Neural crest cell (in vitro differentiated cells): Measurements from ENCODE around the gene OR2A2. TPM values are rescaled to one million over a fixed set of nuclear protein-coding genes. Genes with fewer than 3 reads are reported as not detected.

Source experiments
- DNase-seq: peaks from one replicate; pipeline ENCODE4 v3.0.0; 2021; ENCODE audit warnings: low read depth, mixed read lengths, low spot score
- H3K27ac Mint-ChIP-seq: one replicate; pipeline ENCODE4 v1.8.0; 2021; ENCODE audit warnings: mild to moderate bottlenecking, mixed read lengths; ENCODE audit not compliant: unreplicated experiment
- H3K27me3 Mint-ChIP-seq: 2 replicates; pipeline ENCODE4 v1.8.0; 2021; ENCODE audit warnings: low read depth, mild to moderate bottlenecking, mixed read lengths
- H3K36me3 Mint-ChIP-seq: 2 replicates; pipeline ENCODE4 v1.8.0; 2021; ENCODE audit warnings: low read depth, mild to moderate bottlenecking, mixed read lengths
- H3K4me1 Mint-ChIP-seq: 2 replicates; pipeline ENCODE4 v1.8.0; 2021; ENCODE audit warnings: mixed read lengths
- H3K4me3 Mint-ChIP-seq: one replicate; pipeline ENCODE4 v1.8.0; 2021; ENCODE audit warnings: mild to moderate bottlenecking, mixed read lengths
- H3K9me3 Mint-ChIP-seq: 2 replicates; pipeline ENCODE4 v1.8.0; 2021; ENCODE audit warnings: mixed read lengths
- CTCF ChIP-seq: fragments of 200-600 bp; sonication (generic); conservative IDR thresholded peaks from 2 replicates; pipeline ENCODE4 v1.5.0; 2021; ENCODE audit warnings: antibody characterized with exemption, mild to moderate bottlenecking
- total RNA-seq: library from RNA; stranded (reverse); gene quantifications from 2 replicates; pipeline ENCODE4 v1.2.1, GENCODE V29; 2021

Gene OR2A2
- total RNA-seq, 1 donor from 2014 or later, result not detected

GRCh38 chr7:144137501-144137900 lies 28.1 kb downstream of the OR2A2 start:
- Mint-ChIP-seq H3K27ac (no peak overlapping the region), H3K9me3 (peaks cover 6% of the 10 kb centered on the region), H3K4me3 (no peak overlapping the region), H3K27me3 (peaks cover 2% of the 10 kb centered on the region), H3K4me1 (no peaks in the 10 kb centered on the region), H3K36me3 (no peaks in the 10 kb centered on the region)
- no peak for TF ChIP-seq CTCF
- DNase-seq, result no peak

GRCh38 chr7:144142187-144142586 lies 32.8 kb downstream of the OR2A2 start:
- no peak overlapping the region for H3K4me3 Mint-ChIP-seq
- H3K27me3 Mint-ChIP-seq, result peaks cover 2% of the 10 kb centered on the region
- H3K4me1 Mint-ChIP-seq, result no peaks in the 10 kb centered on the region
- no peak overlapping the region for H3K27ac Mint-ChIP-seq
- TF ChIP-seq CTCF, result no peak
- H3K9me3 Mint-ChIP-seq, result peaks cover 12% of the 10 kb centered on the region
- DNase-seq, result no peak
- H3K36me3 Mint-ChIP-seq, result no peaks in the 10 kb centered on the region

GRCh38 chr7:144144426-144144825 lies 35.0 kb downstream of the OR2A2 start:
- no peak for DNase-seq
- no peak overlapping the region for H3K4me3 Mint-ChIP-seq
- peaks cover 6% of the 10 kb centered on the region for H3K36me3 Mint-ChIP-seq
- no peak overlapping the region for H3K27ac Mint-ChIP-seq
- H3K9me3 Mint-ChIP-seq, result peaks cover 24% of the 10 kb centered on the region
- H3K4me1 Mint-ChIP-seq, result no peaks in the 10 kb centered on the region
- H3K27me3 Mint-ChIP-seq, result no peaks in the 10 kb centered on the region
- TF ChIP-seq CTCF, result no peak

- H3K27me3 Mint-ChIP-seq, result peaks cover 10% of the 10 kb centered on the region
- H3K4me3 Mint-ChIP-seq, result no peak overlapping the region
- no peak for DNase-seq
- H3K36me3 Mint-ChIP-seq, result peaks cover 6% of the 10 kb centered on the region
- peaks cover 25% of the 10 kb centered on the region for H3K9me3 Mint-ChIP-seq
- H3K4me1 Mint-ChIP-seq, result no peaks in the 10 kb centered on the region
- TF ChIP-seq CTCF, result no peak
- no peak overlapping the region for H3K27ac Mint-ChIP-seq
Observed at GRCh38 chr7:144148224-144148827, 38.9 kb downstream of the OR2A2 start.

- Mint-ChIP-seq H3K27me3 (peaks cover 17% of the 10 kb centered on the region), H3K4me3 (no peak overlapping the region), H3K27ac (no peak overlapping the region), H3K4me1 (no peaks in the 10 kb centered on the region), H3K9me3 (no peaks in the 10 kb centered on the region), H3K36me3 (no peaks in the 10 kb centered on the region)
- no peak for DNase-seq
- TF ChIP-seq CTCF, result no peak
Observed at GRCh38 chr7:144158861-144159260, 49.5 kb downstream of the OR2A2 start.

Other genes with a start within 250 kb of the OR2A2 start
- 105 and 107 TPM in 2 replicates for gene TCAF1, start 207.4 kb upstream of the OR2A2 start, total RNA-seq
- gene OR2F2, start 174.3 kb upstream of the OR2A2 start, total RNA-seq, result not detected in 2 replicates
- not detected in 2 replicates for gene OR2F1, start 154.7 kb upstream of the OR2A2 start, total RNA-seq
- not detected in 2 replicates for gene OR6B1, start 109.3 kb upstream of the OR2A2 start, total RNA-seq
- gene OR2A5, start 60.6 kb upstream of the OR2A2 start, total RNA-seq, result not detected in 2 replicates
- not detected in 2 replicates for gene OR2A25, start 39.8 kb upstream of the OR2A2 start, total RNA-seq
- not detected in 2 replicates for gene OR2A12, start 23.3 kb upstream of the OR2A2 start, total RNA-seq
- gene OR2A14, start 13.6 kb downstream of the OR2A2 start, total RNA-seq, result not detected in 2 replicates
- gene CTAGE4, start 73.9 kb downstream of the OR2A2 start, total RNA-seq, result 0.55 TPM in 1 of 2 replicates, not detected in the other
- gene ARHGEF35, start 86.2 kb downstream of the OR2A2 start, total RNA-seq, result 0.89 and 1.2 TPM in 2 replicates
- 0.14 TPM in 1 of 2 replicates, not detected in the other for gene OR2A42, start 130.0 kb downstream of the OR2A2 start, total RNA-seq
- 0.33 and 0.41 TPM in 2 replicates for gene OR2A7, start 155.2 kb downstream of the OR2A2 start, total RNA-seq
- gene CTAGE8, start 159.7 kb downstream of the OR2A2 start, total RNA-seq, result 0.72 TPM in 1 of 2 replicates, not detected in the other
- 0.19 TPM in 1 of 2 replicates, not detected in the other for gene OR2A1, start 202.8 kb downstream of the OR2A2 start, total RNA-seq
- gene ARHGEF5, start 245.8 kb downstream of the OR2A2 start, total RNA-seq, result 2.4 and 2.7 TPM in 2 replicates